NCI-H1092 (cell line): ENCODE results near the gene MAL.

Experiments
- DNase-seq: peaks from one replicate; lab custom pipeline; 2025; lab: John Stamatoyannopoulos, UW

Gene MAL

GRCh38 chr2:94996305-94997100 is 29.0 kb upstream of the MAL start:
- DNase-seq, result no peak

DNA sequence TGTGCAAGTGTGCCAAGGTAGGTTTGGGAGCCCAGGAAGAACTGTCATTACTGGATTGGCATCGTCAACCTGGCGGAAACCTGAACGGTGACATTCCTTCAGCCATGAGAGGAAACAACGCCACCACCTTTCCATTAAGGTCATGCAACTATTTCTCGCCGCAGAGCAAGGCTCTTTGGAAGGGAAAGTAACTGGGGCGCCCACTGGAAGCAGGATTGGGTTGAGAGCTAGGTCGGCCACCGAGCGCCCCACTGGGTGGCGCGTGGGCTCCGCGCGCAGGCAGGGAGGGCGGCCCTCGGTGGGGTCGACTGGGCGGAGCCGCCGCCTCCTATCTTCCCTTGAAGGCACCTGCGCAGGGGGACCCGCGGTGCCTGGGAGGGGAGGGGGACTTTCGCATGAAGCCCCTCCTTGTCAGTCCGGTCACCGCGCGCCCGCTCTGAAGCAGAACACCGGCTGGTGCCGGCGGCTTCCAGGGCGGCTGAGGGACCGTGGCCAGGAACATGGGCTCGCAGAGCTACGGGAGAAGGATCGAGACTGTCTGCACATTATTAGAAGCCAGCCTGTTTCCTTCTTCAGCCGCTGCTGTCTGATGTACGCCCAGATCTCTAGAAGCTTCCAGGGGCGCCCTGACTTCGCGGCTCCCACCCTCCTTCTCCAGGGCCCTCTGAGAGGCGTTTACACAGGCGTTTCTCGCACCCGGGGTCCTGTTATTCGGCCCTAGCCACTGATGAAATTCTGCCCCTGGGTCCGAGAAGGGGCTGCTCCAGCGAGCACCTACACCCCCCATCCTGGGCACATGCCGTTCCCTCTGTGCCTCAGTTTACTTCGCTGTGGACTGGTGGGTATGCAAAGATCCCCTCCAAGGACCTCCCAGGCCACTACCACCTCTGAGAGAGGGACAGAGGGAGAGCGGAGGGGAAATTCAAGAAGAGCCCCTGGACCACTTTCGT is 27.3 kb upstream of the MAL start:
- no peak for DNase-seq

DNA sequence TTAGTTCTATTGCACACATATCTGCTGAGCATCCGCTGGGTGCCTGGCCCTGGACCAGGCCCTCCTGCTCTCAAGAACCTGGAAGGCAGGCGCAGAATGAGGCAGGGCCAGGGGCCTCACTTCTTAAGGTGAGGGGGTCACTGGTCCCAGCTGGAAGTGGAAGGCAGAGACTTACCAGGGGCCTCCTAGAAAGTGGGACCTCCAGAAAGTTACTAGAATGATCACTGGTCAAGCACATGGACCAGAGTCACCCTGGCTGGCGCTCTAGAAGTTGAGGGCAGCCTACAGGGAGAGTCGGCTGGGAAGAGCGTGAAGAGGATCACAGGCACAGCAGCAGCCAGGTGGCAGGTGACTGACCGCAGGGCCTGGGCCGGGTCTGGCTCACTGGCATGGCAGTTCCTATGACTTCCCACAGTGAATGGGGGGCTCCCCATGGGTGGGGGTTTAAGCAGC is 26.1 kb upstream of the MAL start:
- DNase-seq, result no peak

- no peak for DNase-seq
These were observed 24.4 kb upstream of the MAL start for GRCh38 chr2:95001051-95001562.

GRCh38 chr2:95001701-95002100 is 23.8 kb upstream of the MAL start:
- DNase-seq, result no peak

GRCh38 chr2:95002498-95002897 is 23.0 kb upstream of the MAL start:
- no peak for DNase-seq

- no peak for DNase-seq
These were observed 21.2 kb upstream of the MAL start for GRCh38 chr2:95004287-95004686.

- DNase-seq, result no peak
These were observed 20.8 kb upstream of the MAL start for GRCh38 chr2:95004711-95005110.

DNA sequence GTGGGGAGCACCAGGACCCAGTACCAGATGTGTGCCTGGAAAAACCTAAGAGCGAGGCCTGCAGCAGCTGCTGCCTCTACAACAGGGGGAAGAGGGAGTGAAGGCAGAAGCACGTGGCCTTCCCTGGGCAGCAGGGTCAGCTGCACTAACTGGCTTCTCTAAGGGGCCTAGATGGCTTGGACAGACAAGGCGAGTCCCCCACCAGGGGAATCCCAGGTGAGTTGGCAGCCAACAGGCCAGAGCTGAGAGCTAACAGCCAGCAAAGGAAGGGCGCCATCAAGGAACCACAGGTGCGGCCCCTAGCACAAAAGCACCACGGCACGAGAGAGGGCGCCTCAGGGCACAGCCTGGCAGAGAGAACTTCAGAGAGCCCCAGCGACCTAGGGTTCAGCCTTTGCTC is 19.8 kb upstream of the MAL start:
- no peak for DNase-seq

DNA sequence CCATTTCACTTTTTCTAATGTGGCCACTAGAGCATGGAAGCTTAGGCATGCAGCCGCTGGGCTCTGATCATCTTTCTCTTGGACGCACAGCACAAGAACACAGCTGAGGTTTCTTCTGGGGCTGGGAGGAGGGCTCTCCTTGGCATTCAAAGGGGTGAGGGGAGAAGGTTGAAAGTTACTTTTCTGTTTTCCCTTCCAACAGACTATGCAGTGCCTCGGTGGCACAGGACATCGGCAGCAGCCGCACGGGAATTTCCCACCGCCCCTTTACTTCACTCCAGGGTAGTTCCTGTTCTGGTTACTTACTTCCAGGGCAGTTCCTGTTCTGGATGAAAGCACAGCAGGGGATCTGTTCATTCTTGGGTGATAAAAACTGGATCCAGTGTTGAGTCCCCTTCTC is 18.9 kb upstream of the MAL start:
- no peak for DNase-seq

GRCh38 chr2:95007031-95007609 is 18.4 kb upstream of the MAL start:
- no peak for DNase-seq

- no peak for DNase-seq
These were observed 17.7 kb upstream of the MAL start for GRCh38 chr2:95007822-95008221.

GRCh38 chr2:95008306-95008705 is 17.2 kb upstream of the MAL start:
- no peak for DNase-seq

GRCh38 chr2:95008996-95009395 is 16.5 kb upstream of the MAL start:
- DNase-seq, result no peak

GRCh38 chr2:95009412-95009811 is 16.1 kb upstream of the MAL start:
- DNase-seq, result no peak

GRCh38 chr2:95010126-95010525 is 15.4 kb upstream of the MAL start:
- DNase-seq, result no peak

DNA sequence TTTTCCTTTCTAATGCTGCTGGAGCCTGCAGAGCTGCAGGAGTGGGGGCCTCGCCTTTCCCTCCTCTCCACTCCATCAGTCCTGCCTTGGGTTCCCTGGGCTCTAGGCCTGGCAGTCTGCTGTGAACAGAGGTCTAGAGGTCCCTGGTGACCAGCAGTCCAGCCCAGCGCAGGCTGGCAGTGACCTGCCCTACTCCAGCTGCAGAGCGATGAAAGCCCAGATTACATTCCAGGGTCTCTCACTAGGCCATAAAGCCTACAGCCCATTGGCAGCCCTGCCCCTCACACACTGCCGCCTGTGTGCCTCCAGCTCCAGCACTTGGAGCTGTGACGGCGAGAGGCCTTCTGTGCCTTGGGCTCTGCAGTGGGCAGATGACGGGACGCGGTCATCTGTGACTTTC is 14.8 kb upstream of the MAL start:
- no peak for DNase-seq

DNA sequence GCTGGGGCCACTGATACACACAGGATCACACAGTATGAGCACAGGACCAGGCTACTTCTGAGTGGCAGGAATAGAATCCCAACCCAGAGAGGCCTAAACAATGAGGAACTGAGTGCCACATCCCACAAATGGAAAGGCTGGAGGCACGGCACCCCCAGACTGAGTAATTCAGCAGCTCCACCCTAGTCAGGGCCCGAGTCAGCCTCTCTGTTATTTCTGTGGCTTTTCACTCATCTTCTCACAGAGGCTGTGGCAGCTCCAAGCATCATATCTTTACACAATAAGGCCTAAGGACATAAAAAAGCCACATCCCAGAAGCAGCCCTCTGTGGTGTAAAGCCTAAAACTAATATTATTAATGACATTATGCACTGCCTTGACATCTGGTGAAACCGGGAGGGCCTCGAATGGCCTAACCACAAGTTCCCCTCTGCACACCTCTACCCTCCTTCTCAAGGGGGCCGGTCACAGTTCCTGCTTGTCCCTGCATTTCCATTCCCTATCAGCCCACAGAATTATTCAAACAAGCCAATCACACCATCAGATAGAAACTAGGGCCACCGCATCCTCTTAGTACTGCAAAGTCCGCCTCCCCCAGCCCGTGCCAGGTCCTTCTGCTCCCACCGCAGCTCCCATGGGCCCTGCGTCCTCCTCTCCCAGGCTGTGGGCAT is 12.5 kb upstream of the MAL start:
- DNase-seq, result no peak

- DNase-seq, result no peak
These were observed 11.8 kb upstream of the MAL start for GRCh38 chr2:95013726-95014125.

DNA sequence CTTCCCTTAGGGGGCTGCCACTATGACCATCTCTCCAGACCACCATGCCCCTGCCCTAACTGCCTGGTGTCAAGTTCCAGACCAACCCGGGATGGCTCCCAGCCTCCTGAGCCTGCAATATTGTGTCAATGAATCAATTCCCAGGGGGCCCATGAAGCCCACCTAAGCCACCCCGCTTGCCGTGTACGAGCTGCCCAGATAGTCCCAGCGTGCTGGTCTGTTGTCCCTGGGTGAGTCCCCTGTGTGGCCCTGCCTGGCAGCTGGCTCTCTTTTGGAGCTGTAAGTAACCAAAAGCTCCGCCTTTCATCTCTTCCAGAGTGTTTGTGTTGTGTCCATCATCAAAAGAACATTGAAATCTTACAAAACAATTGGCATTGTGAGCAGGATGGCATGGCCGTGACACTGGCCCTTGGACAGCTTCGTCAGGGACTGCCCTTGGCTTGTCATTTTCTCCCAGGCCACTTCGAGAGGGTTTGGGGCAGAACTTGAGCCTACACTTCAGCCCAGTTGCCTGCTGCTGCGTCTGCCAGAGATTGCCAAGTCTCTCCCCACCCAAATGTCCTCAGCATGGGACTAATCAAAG is 11.3 kb upstream of the MAL start:
- no peak for DNase-seq

DNA sequence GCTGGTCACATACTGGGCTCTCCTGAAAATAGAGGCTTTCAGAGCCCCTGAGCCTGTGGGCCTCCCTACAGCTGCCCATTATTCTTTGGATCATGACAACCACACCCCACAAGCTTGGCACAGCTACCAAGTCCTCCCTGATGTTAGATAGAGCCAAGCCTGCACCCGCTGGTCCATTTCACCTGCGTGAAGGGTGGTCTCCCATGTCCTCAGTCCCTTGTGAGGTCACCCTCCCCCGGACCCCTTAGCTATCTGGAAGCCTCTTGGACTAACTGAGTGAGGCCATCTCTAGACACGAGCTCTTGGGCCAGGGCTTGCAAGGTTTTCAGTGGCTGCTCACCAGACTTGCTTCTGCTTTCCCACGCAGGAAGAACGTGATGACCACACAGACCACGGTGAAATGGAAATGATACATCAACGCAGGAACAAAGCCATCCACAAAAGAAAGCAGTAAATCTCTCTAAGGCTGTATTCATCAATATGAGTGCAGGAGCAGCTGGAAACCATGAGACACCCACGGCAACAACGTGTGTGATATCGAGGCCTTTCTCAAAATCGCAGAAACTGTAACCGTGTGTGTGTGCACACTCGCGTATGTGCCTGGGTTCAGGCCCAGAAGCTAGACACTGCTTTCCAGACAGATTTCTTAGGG is 10.1 kb upstream of the MAL start:
- DNase-seq, result no peak
